ENCODE results near the gene NAA10.

Gene NAA10

DNA sequence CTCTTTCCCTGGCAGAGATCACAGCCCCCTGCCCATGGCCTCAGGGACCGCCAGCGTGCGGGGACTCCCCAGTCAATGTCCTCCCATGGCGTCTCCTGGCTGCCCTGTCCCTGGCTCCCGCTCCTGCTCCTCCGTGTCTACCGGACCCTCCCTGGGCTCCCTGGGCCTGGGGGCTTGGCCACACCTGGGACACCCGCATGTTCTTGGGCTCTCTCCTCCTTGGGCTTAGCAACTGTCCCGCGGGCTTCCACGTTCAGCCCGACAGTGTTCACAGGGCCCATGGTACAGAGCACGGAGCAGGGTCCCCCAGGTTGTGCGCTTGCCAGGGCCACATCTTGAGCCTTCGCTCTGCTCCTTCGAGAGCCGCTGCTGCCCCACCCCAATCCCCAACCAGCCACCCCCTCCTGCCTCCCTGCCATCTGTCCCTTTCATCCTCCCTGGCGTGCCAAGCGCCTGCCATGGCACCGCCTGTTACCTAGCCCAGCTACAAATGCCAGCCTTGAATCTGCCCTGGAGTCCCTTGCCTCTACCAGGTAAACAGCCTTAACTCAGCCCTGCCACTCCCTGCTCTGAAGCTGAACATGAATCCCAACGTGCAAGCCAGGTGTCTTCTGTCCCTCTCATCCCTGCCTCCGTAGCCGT is 26.5 kb downstream of the NAA10 start:
- DNase-seq = no peak

DNA sequence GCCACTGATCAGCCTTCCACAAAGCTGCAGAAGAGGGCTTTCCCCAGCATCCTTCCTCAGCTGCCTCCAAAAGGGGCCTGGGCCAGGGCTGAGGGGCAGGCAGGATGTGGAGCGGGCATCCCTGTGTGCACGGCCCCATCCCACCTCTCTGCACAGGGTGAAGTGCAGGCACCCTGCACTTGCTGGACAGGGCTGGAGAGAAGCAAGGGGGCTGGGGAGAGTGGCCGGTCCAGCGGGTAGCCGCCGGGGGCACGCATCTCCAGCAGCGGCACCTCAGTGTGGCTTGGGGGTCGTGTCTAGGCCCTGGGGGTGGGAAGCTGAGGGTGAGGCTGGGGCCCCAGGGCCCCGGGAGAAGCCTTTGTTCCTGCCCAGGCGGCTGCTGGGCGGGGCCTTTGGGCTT is 27.4 kb downstream of the NAA10 start:
- no peak for DNase-seq

DNA sequence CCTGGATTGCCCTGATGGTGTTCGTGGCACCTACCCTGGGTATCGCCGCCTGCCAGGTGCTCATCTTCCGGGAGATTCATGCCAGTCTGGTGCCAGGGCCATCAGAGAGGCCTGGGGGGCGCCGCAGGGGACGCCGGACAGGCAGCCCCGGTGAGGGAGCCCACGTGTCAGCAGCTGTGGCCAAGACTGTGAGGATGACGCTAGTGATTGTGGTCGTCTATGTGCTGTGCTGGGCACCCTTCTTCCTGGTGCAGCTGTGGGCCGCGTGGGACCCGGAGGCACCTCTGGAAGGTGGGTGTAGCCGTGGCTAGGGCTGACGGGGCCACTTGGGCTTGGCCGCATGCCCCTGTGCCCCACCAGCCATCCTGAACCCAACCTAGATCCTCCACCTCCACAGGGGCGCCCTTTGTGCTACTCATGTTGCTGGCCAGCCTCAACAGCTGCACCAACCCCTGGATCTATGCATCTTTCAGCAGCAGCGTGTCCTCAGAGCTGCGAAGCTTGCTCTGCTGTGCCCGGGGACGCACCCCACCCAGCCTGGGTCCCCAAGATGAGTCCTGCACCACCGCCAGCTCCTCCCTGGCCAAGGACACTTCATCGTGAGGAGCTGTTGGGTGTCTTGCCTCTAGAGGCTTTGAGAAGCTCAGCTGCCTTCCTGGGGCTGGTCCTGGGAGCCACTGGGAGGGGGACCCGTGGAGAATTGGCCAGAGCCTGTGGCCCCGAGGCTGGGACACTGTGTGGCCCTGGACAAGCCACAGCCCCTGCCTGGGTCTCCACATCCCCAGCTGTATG is 28.5 kb downstream of the NAA10 start:
- no peak for DNase-seq

- DNase-seq = no peak
Measured at GRCh38 chrX:153905481-153906095, 29.2 kb downstream of the NAA10 start.

DNA sequence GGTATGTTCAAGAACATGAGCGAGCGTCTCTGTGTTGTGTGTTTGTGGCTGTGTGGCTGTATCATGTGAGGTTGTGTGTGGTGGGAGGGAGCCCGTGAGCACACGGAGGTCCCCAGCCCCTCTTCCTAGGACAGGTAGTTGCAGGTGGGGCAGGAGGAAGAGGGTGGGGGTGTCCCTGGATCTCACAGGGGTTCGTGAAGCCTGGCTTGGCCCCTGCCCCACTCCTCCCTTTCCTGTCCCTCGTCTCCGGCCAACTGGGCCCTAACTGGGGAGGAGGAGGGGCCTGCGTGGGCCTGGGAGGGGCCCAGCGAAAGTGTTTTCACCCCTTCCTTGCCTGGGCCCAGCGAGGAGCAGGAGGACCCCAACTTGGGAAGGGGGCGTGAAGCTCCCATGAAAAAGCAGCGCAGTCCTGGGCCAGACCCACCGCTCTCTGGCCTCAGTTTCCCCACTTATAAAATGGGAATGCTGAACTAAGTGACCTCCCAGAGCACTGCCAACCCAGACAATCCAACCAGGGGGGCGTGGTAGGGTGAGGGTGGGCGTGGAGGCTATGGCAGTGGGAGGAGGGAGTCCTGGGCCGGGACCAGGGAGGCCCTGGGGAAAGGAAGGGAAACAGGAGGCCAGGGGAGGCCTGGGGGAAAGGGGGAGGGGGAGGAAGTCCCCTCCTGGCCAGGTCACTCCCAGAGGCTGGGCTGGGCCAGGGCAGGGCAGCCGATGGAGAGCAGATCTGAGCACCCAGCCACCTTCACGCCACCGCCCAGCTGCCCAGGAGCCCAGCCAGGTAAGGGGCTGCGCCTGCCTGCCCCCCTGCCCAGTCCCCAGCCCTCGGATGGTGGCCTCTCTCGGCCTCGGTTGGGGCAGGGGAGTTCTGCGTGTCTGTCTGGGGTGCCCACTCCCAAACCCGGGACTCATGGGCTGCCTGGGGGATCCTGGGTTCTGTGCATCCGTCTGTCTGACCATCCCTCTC is 30.6 kb downstream of the NAA10 start, which contains the start of gene AVPR2:
Gene AVPR2 (plus strand): TSS at position 683 of the 967 bp plus-strand sequence. CDS start 473 bp downstream, outside the sequence.
- DNase-seq = no peak

DNA sequence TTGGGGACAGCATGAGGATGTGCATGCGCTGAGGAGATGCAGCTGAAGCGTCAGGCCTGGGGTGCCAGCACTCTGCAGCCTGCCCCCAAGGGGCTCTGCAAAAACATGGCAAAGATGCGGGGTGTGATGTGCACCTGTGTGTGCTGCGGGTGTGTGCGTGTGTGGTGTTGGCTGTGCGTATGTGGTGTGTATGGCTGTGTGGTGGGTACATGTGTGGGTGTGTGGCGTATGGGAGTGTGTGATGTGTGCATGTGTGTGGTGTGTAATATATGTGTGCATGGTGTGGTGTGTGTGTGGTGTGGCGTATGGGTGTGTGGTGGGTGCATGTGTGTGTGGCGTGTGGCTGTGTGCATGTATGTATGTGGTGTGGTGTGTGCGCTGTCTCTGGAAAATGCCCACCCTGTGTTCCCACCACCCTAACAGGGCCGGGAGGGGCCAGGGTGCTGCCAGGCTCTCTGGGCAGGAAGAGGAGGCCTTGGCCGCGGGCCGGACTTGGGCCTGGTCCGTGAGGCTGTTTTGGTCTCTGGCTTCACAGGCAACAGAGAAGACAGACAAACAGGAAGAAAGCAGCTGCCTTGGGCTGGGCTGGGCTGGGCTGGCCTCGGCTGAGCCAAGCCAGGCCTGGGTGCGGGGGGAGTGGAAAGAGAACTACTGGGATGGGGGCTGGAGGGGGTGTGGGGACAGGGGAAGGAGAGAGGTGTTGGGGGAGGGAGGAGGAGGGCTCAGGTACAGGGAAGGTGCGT is 31.4 kb downstream of the NAA10 start:
- no peak for DNase-seq

DNA sequence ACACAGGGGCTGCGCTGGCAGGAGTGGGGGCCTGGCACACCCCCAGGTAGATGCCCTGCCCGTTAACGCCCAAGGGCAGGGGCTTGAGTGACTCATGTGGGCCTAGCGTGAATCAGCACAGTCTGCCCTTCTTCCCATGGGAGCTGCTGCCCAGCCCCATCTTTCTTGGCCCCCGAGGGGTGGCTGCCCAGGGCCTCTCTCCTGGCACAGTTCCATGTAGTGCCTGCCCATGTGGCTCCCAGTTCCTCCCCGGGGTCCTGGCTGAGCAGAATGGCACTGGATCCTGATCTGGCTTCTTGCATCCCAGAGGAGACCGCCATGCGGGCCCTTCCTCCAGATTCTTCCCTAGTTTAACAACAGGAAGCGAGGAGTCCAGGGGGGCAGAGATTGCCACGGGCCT is 32.5 kb downstream of the NAA10 start:
- DNase-seq = no peak

- peak in 2 of 3 experiments; percentile 32 to 42 for DNase-seq
Measured at GRCh38 chrX:153901753-153902140, 33.1 kb downstream of the NAA10 start.

GRCh38 chrX:153900831-153901752 is 33.7 kb downstream of the NAA10 start:
- DNase-seq = peak; percentile 55 to 81 (median 58)

- DNase-seq = no peak
Measured at GRCh38 chrX:153897899-153898298, 36.9 kb downstream of the NAA10 start.

DNA sequence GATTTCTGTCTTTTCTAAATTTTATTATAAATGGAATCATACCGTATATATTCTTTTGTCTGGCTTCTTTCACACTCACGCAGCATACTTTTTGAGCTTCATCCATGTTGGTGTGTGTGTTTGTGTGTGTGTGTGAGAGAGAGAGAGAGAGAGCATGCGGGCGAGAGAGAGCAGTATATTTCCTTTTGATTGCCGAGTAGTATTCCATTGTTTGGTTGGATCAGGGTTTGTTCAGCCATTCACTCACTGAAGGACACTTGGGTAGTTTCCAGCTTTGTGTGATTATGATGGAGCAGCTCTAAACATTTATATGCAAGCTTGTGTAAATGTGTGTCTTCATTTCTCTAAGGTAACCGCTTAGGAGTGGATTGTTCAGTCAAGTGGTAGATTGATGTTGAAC is 45.7 kb downstream of the NAA10 start:
- peak in 2 of 3 experiments; percentile 23 to 28 for DNase-seq

GRCh38 chrX:153888344-153888743 is 46.5 kb downstream of the NAA10 start:
- no peak for DNase-seq

DNA sequence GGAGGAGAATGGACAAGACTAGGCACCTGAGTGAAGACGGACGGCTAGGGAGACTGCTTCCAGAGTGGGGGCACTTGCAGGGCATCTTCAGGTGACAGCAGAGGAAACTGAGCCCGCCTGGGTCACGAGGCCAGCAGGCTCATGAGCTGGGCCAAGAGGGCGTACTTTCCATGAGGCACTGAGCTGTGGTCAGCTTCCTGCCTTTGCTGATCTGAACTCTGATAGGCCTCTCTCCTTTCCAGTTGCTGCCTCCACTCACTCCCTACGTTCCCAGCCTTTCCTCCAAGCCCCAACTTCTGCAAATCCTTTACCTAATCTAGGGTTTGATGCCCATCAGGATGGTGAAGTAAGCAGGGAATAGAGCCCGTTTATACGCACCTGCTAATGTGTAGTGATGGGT is 47.5 kb downstream of the NAA10 start:
- no peak for DNase-seq

GRCh38 chrX:153886915-153887314 is 47.9 kb downstream of the NAA10 start:
- DNase-seq = no peak

GRCh38 chrX:153885968-153886903 is 48.6 kb downstream of the NAA10 start, which contains the start of gene L1CAM:
Gene L1CAM (minus strand): TSS chrX:153886173. CDS start chrX:153875836, 10,337 bp downstream.
- peak; percentile 26 to 36 (median 36) for DNase-seq

GRCh38 chrX:153885208-153885787 is 49.5 kb downstream of the NAA10 start:
- DNase-seq = peak in 1 of 3 experiments; percentile 21

GRCh38 chrX:153884590-153884989 is 50.2 kb downstream of the NAA10 start:
- peak; percentile 24 to 72 (median 35) for DNase-seq

GRCh38 chrX:153884136-153884535 is 50.7 kb downstream of the NAA10 start:
- DNase-seq = peak; percentile 24 to 72 (median 35)
